ENCODE measurements around the gene GREB1.

Gene GREB1

GRCh38 chr2:11629851-11630250 is 96.0 kb downstream of the GREB1 start:
- Histone ChIP-seq H3K4me3 (ENCODE audit: low read length) (no peak overlapping the region), H3K9me3 (ENCODE audit: insufficient read depth, low read depth, low read length) (peaks cover 4% of the 10 kb centered on the region; the same call in 1 of the 2 replicates), H3K27ac (ENCODE audit: low read depth, low read length) (no peak overlapping the region), H3K36me3 (ENCODE audit: insufficient read depth, low read length) (peaks cover 68% of the 10 kb centered on the region), H3K4me1 (ENCODE audit: insufficient read depth, low read length) (no peaks in the 10 kb centered on the region), H3K27me3 (ENCODE audit: insufficient read depth, low read length) (no peaks in the 10 kb centered on the region), H3K9ac (ENCODE audit: low read depth, low read length) (no peak overlapping the region)
- 94% methylated on average over 11 of the region's 11 CpGs for WGBS

- H3K27me3 ChIP-seq (ENCODE audit: insufficient read depth, low read length), result no peaks in the 10 kb centered on the region
- H3K36me3 ChIP-seq (ENCODE audit: insufficient read depth, low read length), result peaks cover 65% of the 10 kb centered on the region
- H3K9ac ChIP-seq (ENCODE audit: low read depth, low read length), result no peak overlapping the region
- WGBS, result 96% methylated on average over 2 of the region's 4 CpGs
- H3K9me3 ChIP-seq (ENCODE audit: insufficient read depth, low read depth, low read length), result peaks cover 4% of the 10 kb centered on the region; the same call in 1 of the 2 replicates
- no peak overlapping the region for H3K4me3 ChIP-seq (ENCODE audit: low read length)
- H3K4me1 ChIP-seq (ENCODE audit: insufficient read depth, low read length), result no peaks in the 10 kb centered on the region
- H3K27ac ChIP-seq (ENCODE audit: low read depth, low read length), result no peak overlapping the region
These were observed 97.0 kb downstream of the GREB1 start for GRCh38 chr2:11630855-11631254.

DNA sequence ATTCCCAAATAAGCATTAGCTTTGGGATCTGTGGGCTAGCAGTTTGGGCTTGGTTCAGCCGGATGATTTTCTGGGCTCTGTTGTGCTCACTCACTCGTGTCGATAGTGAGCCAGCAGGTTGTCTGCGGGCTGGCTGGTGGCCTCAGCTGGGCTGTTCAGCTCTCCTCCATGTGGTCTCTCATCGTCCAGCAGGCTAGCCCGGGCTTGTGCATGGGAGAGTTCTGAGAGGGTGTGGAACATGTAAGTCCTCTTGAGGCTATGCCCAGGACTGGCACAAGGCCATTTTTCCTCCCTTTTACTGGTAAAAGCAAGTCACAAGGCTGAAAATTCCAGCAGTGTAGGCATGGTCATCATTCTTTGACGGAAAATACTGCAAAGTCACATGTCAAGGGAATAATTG is 97.6 kb downstream of the GREB1 start:
- H3K9me3 ChIP-seq (ENCODE audit: insufficient read depth, low read depth, low read length), result peaks cover 4% of the 10 kb centered on the region; the same call in 1 of the 2 replicates
- no peaks in the 10 kb centered on the region for H3K4me1 ChIP-seq (ENCODE audit: insufficient read depth, low read length)
- peaks cover 59% of the 10 kb centered on the region for H3K36me3 ChIP-seq (ENCODE audit: insufficient read depth, low read length)
- H3K27ac ChIP-seq (ENCODE audit: low read depth, low read length), result no peak overlapping the region
- 96% methylated on average over 7 of the region's 7 CpGs for WGBS
- no peaks in the 10 kb centered on the region for H3K27me3 ChIP-seq (ENCODE audit: insufficient read depth, low read length)
- H3K9ac ChIP-seq (ENCODE audit: low read depth, low read length), result no peak overlapping the region
- no peak overlapping the region for H3K4me3 ChIP-seq (ENCODE audit: low read length)

DNA sequence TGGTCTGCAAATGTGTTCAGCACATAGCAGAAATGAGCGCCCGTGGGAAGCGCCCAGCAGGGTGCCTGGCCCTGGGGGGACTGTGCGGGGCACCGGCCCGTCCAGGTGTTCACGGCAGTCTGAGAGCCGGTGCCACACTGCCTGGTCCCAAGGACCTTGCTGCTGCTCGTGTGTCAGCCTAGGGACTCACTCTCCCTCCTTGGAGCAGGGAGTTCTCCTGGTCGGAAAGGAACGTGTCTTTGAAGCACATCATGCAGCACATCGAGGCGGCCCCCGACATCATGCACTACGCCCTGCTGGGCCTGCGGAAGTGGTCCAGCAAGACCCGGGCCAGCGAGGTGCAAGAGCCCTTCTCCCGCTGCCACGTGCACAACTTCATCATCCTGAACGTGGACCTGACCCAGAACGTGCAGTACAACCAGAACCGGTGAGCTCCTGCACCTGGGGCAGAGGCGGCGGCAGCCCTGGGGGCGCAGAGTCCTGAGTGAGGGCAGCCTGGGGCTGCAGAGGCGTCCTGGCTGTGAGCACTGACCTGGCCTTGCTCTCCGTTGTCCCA is 100.2 kb downstream of the GREB1 start:
- H3K27ac ChIP-seq (ENCODE audit: low read depth, low read length), result no peak overlapping the region
- no peaks in the 10 kb centered on the region for H3K27me3 ChIP-seq (ENCODE audit: insufficient read depth, low read length)
- 93% methylated on average over 28 of the region's 28 CpGs for WGBS
- no peaks in the 10 kb centered on the region for H3K4me1 ChIP-seq (ENCODE audit: insufficient read depth, low read length)
- no peak overlapping the region for H3K9ac ChIP-seq (ENCODE audit: low read depth, low read length)
- H3K9me3 ChIP-seq (ENCODE audit: insufficient read depth, low read depth, low read length), result no peaks in the 10 kb centered on the region
- no peak overlapping the region for H3K4me3 ChIP-seq (ENCODE audit: low read length)
- peaks cover 59% of the 10 kb centered on the region for H3K36me3 ChIP-seq (ENCODE audit: insufficient read depth, low read length)

DNA sequence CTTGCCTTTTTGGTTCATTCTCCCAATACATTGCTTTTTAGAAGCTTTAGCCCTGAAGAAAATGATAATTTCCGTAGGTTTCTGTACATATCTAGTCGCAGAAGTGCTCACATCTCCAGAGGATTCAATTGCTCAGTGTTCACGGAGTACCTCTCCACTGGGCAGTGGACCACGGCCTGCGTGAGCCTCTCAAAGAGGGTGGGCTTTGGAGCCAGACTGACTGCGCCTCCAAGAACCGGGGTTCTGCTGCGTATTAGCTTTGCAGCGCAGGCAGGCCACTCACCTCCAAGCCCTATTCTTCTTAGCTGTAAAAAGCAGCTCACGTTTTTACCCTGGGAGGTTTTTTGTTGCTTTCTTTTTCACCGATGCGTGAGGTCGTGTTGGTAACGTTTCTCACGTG is 100.7 kb downstream of the GREB1 start:
- 87% methylated on average over 15 of the region's 15 CpGs for WGBS
- Histone ChIP-seq H3K36me3 (ENCODE audit: insufficient read depth, low read length) (peaks cover 63% of the 10 kb centered on the region), H3K4me3 (ENCODE audit: low read length) (no peak overlapping the region), H3K9ac (ENCODE audit: low read depth, low read length) (no peak overlapping the region), H3K27me3 (ENCODE audit: insufficient read depth, low read length) (no peaks in the 10 kb centered on the region), H3K27ac (ENCODE audit: low read depth, low read length) (no peak overlapping the region), H3K9me3 (ENCODE audit: insufficient read depth, low read depth, low read length) (no peaks in the 10 kb centered on the region), H3K4me1 (ENCODE audit: insufficient read depth, low read length) (no peaks in the 10 kb centered on the region)

GRCh38 chr2:11635141-11635540 is 101.3 kb downstream of the GREB1 start:
- no peak overlapping the region for H3K9ac ChIP-seq (ENCODE audit: low read depth, low read length)
- H3K36me3 ChIP-seq (ENCODE audit: insufficient read depth, low read length), result peaks cover 63% of the 10 kb centered on the region
- H3K27me3 ChIP-seq (ENCODE audit: insufficient read depth, low read length), result no peaks in the 10 kb centered on the region
- no peaks in the 10 kb centered on the region for H3K9me3 ChIP-seq (ENCODE audit: insufficient read depth, low read depth, low read length)
- H3K4me3 ChIP-seq (ENCODE audit: low read length), result no peak overlapping the region
- no peak overlapping the region for H3K27ac ChIP-seq (ENCODE audit: low read depth, low read length)
- H3K4me1 ChIP-seq (ENCODE audit: insufficient read depth, low read length), result no peaks in the 10 kb centered on the region
- 97% methylated on average over 15 of the region's 15 CpGs for WGBS

DNA sequence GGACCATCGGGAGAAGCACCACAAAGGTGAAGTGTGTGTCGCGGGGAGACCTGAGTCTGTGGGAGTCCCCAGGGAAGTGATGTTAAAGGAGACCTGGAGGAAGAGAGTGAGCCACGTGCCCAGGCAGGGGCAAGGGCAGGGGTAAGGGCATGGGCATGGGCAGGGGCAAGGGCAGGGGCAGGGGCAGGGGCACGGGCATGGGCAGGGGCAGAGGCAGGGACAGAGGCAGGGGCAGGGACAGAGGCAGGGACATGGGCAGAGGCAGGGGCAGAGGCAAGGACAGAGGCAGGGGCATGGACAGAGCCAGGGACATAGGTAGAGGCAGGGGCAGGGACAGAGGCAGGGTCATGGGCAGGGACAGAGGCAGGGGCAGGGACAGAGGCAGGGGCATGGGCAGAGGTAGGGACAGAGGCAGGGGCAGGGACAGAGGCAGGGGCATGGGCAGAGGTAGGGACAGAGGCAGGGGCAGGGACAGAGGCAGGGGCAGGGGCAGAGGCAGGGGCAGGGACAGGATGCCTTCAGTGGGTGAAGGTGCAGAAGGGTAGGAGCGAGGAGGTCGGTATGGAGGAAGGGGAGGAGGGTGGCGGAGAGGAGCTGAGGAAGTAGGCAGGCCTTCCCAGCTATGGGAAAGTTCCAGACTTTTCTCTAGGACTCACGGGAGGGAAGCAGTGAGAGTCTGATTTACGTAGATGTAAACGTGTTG is 102.9 kb downstream of the GREB1 start:
- H3K4me3 ChIP-seq (ENCODE audit: low read length), result no peak overlapping the region
- peaks cover 68% of the 10 kb centered on the region for H3K36me3 ChIP-seq (ENCODE audit: insufficient read depth, low read length)
- WGBS, result 81% methylated on average over 11 of the region's 11 CpGs
- no peaks in the 10 kb centered on the region for H3K27me3 ChIP-seq (ENCODE audit: insufficient read depth, low read length)
- no peak overlapping the region for H3K9ac ChIP-seq (ENCODE audit: low read depth, low read length)
- H3K9me3 ChIP-seq (ENCODE audit: insufficient read depth, low read depth, low read length), result no peaks in the 10 kb centered on the region
- H3K4me1 ChIP-seq (ENCODE audit: insufficient read depth, low read length), result no peaks in the 10 kb centered on the region
- no peak overlapping the region for H3K27ac ChIP-seq (ENCODE audit: low read depth, low read length)

GRCh38 chr2:11637546-11637945 is 103.7 kb downstream of the GREB1 start:
- no peak overlapping the region for H3K9ac ChIP-seq (ENCODE audit: low read depth, low read length)
- WGBS, result 95% methylated on average over 15 of the region's 15 CpGs

DNA sequence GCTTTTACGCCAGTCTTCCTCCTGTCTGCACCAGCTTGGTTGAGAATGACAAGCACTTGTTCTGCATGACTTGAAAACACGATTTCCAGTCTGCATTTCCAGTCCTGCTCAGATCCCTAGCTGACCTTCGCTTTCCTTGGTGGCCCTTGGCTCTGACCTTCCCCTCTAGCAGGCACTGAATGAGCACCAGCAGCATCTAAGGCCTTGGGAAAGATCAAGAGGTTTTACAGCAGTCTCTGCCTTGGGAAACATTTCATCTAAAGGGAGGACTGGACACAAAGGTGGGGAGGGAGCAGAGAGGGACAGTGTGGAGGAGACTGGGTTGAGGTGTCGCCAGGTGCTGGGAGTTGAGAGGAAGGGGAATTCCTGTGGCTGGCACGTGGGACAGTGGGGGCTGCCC is 105.7 kb downstream of the GREB1 start:
- Histone ChIP-seq H3K9me3 (ENCODE audit: insufficient read depth, low read depth, low read length) (no peaks in the 10 kb centered on the region), H3K27me3 (ENCODE audit: insufficient read depth, low read length) (no peaks in the 10 kb centered on the region), H3K27ac (ENCODE audit: low read depth, low read length) (no peak overlapping the region), H3K4me1 (ENCODE audit: insufficient read depth, low read length) (no peaks in the 10 kb centered on the region), H3K9ac (ENCODE audit: low read depth, low read length) (no peak overlapping the region), H3K4me3 (ENCODE audit: low read length) (no peak overlapping the region), H3K36me3 (ENCODE audit: insufficient read depth, low read length) (peaks cover 58% of the 10 kb centered on the region)
- 88% methylated on average over 5 of the region's 5 CpGs for WGBS

More at GRCh38 chr2:11637546-11637945, 103.7 kb downstream of the GREB1 start:
- H3K27ac ChIP-seq (ENCODE audit: low read depth, low read length), result no peak overlapping the region
- H3K36me3 ChIP-seq (ENCODE audit: insufficient read depth, low read length), result peaks cover 66% of the 10 kb centered on the region
- no peaks in the 10 kb centered on the region for H3K9me3 ChIP-seq (ENCODE audit: insufficient read depth, low read depth, low read length)
- no peaks in the 10 kb centered on the region for H3K27me3 ChIP-seq (ENCODE audit: insufficient read depth, low read length)
- no peaks in the 10 kb centered on the region for H3K4me1 ChIP-seq (ENCODE audit: insufficient read depth, low read length)
- H3K4me3 ChIP-seq (ENCODE audit: low read length), result no peak overlapping the region

DNA sequence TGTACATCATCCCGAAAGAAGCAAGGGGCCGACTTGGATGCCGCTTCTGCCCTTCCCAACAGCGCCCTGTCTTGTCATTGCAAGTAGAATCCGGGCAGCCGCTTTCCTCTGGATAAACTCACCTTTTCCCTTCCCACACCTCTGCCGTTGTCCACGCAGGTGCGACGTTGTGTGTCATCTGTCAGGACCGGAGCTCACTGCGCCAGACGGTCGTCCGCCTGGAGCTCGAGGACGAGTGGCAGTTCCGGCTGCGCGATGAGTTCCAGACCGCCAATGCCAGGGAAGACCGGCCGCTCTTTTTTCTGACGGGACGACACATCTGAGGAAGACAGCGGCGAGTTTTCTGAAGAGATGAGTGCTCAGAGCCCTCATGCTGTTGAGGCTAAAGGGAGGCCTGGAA is 106.3 kb downstream of the GREB1 start:
- Histone ChIP-seq H3K4me1 (ENCODE audit: insufficient read depth, low read length) (no peaks in the 10 kb centered on the region), H3K36me3 (ENCODE audit: insufficient read depth, low read length) (peaks cover 52% of the 10 kb centered on the region), H3K9ac (ENCODE audit: low read depth, low read length) (no peak overlapping the region), H3K9me3 (ENCODE audit: insufficient read depth, low read depth, low read length) (no peaks in the 10 kb centered on the region), H3K4me3 (ENCODE audit: low read length) (no peak overlapping the region), H3K27me3 (ENCODE audit: insufficient read depth, low read length) (no peaks in the 10 kb centered on the region), H3K27ac (ENCODE audit: low read depth, low read length) (no peak overlapping the region)
- 96% methylated on average over 27 of the region's 27 CpGs for WGBS

- H3K27me3 ChIP-seq (ENCODE audit: insufficient read depth, low read length), result no peaks in the 10 kb centered on the region
- WGBS, result 91% methylated on average over 7 of the region's 7 CpGs
- peaks cover 41% of the 10 kb centered on the region for H3K36me3 ChIP-seq (ENCODE audit: insufficient read depth, low read length)
- H3K4me3 ChIP-seq (ENCODE audit: low read length), result no peak overlapping the region
- H3K9ac ChIP-seq (ENCODE audit: low read depth, low read length), result no peak overlapping the region
- no peak overlapping the region for H3K27ac ChIP-seq (ENCODE audit: low read depth, low read length)
- no peaks in the 10 kb centered on the region for H3K4me1 ChIP-seq (ENCODE audit: insufficient read depth, low read length)
- H3K9me3 ChIP-seq (ENCODE audit: insufficient read depth, low read depth, low read length), result no peaks in the 10 kb centered on the region
These were observed 109.1 kb downstream of the GREB1 start for GRCh38 chr2:11642972-11643371.

Data from HUES64 (cell line).